GM21619 (cell line): ENCODE results near the gene CRY1.
"Not testable (repeated sequence)": the region's sequence is repeated elsewhere in the genome, so short reads cannot be mapped to it uniquely, and the experiment has no call there.

Experiments
- ATAC-seq: cut with Tn5 transposase; IDR thresholded peaks from one replicate; pipeline ENCODE4 v1.9.1; 2021; ENCODE audit not compliant: unreplicated experiment

Gene CRY1

DNA sequence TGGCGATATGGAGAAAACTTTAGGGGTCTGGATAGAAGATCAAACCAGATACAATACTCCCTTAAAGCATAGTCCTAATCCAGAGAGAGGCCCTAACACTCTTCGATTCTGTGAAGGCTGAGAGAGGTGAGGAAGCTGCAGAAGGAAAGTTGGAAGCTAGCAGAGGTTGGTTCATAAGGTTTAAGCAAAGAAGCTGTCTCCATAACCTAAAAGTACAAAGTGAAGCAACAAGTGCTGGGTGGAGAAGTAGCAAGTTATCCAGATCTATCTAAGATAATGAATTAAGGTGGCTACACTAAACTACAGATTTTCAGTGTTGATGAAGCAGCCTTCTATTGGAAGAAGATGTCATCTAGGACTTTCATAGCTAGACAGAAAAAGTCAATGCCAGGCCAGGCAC is 81.8 kb downstream of the CRY1 start:
- no peak for ATAC-seq

DNA sequence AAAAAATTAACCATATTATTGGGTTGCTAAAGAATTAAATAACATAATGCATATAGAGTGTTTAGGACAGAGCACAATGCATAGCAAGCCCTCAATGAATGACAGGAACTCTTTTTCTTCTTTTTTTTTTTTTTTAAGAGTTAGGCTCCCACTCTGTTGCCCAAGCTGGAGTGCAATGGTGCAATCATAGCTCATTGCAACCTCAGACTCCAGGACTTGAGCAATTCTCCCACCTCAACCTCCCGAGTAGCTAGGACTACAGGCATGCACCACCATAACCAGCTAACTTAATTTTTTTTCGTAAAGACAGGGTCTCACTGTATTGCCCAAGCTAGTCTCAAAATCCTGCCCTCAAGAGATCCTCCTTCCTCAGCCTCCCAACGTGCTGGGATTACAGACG is 85.9 kb downstream of the CRY1 start:
- ATAC-seq: no peak

DNA sequence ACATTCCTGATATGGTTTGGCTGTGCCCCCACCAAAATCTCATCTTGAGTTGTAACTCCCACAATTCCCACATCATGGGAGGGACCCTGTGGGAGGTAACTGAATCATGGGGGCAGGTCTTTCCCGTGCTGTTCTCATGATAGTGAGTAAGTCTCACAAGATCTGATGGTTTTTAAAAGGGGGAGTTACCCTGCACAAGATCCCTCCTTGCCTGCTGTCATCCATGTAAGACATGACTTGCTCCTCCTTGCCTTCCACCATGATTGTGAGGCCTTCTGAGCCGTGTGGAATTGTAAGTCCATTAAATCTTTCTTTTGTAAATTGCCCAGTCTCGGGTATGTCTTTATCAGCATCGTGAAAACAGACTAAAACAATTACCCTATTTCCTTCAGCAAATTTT is 90.7 kb downstream of the CRY1 start:
- not testable (repeated sequence) for ATAC-seq

DNA sequence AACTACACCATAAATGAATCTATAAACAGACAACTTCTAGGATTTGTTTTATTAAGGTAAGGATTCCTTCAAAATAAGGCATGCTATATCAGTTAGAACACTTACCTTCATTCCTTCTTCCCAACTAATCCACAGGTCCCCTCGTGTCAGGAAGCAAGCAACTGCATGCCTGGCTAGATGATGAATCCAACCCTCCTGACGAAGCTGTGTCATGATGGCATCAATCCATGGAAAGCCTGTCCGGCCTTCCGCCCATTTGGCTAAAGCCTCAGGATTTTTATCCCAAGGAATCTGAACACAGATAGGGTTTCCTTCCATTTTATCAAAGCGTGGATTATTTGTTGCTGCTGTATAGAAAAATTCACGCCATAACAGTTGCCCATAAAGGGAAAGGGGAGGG is 93.9 kb downstream of the CRY1 start:
- no peak for ATAC-seq

DNA sequence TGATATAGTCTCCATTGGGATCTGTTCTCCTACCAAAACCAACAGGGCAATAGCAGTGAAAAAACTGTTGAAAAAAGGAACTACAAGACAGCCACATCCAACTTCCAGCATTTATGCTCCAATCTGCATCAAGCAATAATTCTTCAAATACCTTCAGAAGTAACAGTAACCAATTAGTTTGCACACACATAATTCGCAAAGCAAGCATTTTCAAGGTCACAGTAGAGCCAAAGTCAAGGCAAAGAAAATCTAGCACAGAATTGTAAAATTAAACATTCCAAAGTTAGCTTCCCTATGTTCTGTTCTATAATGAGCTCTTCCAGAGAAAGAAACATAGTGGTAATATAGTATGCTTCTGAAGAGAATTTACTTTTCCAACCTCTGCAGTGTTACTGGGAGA is 95.4 kb downstream of the CRY1 start:
- ATAC-seq: no peak

DNA sequence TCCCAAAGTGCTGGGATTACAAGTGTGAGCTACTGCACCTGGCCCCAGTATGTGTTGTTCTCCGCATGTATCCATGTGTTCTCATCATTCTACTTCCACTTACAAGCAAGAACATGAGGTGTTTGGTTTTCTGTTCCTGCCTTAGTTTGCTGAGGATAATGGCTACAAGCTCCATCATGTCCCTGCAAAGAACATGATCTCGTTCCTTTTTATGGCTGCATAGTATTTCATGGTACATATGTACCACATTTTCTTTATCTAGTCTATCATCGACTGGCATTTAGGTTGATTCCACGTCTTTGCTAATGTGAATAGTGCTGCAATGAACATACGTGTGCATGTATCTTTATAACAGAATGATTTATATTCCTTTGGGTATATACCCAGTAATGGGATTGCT is 97.2 kb downstream of the CRY1 start:
- not testable (repeated sequence) for ATAC-seq

DNA sequence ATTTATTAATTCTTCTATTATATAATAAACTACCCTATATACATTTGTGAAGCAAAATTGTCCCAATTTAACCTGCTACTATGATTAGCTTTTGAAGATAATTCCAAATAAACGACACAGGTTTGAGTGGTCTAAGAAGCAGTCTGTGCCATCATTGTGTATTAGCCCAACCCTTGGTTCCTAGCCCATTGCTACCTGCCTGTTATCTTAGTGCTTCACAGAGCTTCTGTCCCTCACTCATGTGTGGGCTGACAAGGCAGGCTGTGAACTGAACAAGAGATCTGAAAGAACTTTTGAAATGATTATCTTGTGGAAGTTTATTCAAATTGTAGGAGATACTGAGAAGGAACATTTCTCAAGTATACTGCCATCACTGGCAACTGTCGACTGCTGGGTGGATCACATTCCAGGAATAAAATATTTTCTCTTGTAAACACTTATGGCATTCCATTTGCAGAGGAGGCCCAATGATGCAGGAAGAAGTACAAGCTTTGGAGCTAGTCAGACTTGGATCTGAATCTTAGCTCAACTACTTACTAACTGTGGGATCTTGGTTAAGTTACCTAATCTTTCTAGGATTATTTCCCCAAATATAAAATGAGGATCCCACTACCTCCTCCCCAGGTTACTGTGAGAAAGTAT is 98.6 kb downstream of the CRY1 start:
- no peak for ATAC-seq

DNA sequence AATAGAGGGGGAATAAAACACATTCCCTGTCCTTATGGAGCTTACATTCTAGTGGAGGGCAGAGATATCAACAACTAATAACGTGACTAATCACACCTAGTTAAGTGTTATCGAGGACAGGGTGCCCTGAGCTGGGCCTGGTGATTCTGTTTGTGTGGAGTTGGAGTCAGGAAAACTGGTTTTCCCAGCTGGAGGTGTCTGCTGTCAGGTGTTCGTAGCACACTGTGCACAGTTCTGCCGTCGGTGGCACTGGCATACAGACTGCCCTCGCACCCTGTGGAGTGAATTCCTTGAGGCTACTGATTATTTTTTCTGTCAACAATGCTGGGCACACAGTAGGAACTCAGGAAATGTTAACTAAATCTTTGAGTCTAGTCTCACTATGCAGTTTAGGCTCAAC is 105.5 kb downstream of the CRY1 start:
- no peak for ATAC-seq

DNA sequence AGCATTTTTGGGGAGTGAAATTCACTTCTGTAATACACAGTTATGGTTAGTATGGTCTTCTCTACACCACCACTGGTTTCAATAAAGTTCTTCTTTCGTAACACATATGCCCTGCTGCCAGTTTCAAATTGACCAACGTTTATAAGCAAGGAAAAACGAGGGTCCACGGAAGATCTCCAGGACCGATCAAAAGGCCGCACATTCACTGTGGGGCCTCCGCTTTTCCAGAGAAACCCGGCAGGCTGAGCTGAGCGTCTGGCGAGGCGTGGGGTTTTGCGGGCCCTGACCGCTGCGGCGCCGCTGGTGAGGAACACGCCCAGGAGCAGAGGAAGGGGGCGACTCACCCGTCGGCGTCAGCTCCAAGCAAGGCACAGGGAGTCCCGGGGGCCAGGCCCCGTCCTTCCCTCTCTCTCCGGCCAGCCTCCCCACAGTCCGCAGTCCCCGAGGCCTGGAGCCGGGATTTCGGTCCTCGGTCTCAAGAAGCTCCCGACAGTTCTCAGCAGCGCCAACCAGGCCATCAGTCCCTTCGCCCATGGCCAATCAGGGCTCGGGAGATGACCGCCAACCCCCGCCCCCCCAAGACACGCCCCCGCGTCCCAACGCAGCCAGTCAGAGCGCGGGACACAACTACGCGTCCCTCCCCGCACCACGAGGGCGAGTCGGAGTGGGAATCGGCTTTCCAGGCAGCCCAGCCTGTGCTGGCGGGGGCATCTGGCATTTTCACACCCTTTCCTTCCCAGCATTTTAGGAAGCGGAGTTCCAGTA is 106.5 kb downstream of the CRY1 start, which contains the start of gene MTERF2:
Gene MTERF2 (minus strand): TSS at position 522 of the 765 bp plus-strand sequence. CDS start 8,432 bp downstream, outside the sequence.
- ATAC-seq: peak; percentile 91

DNA sequence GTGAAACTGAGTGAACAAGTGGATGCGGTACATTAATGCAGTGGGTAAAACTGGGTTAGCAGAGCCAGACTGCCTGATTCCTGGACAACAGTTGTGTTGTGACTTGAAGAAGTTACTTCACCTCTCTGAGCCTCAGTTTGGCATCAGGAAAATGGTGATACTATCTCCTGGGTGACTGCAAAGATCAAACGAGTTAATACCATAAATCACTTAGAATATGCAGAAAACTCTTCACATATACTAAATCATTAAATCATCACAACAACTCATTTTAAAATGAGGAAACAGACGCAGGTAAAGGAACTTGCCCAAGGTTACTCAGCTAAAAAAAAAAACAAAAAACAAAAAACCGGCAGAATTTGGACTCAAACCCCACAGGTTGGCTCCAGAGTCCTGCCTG is 107.2 kb downstream of the CRY1 start:
- no peak for ATAC-seq

DNA sequence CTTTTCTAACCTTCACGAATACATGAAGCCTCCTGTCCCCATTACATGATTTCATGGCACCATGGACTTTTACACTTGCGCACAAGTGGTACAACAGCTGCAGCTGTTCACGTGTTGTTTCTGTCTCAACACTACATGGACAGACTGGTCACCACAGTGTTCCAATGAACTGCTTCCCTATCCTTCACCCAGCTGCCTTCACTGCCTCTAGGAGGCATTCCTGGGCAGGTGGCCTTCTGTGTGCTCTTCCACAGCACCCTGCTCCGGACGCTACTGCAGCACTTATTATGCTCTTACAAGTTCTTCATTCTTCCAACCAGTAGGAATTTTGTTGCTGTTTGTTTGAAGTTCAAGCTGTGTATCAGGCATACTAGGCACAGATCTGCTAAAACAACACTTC is 107.9 kb downstream of the CRY1 start:
- ATAC-seq: no peak

DNA sequence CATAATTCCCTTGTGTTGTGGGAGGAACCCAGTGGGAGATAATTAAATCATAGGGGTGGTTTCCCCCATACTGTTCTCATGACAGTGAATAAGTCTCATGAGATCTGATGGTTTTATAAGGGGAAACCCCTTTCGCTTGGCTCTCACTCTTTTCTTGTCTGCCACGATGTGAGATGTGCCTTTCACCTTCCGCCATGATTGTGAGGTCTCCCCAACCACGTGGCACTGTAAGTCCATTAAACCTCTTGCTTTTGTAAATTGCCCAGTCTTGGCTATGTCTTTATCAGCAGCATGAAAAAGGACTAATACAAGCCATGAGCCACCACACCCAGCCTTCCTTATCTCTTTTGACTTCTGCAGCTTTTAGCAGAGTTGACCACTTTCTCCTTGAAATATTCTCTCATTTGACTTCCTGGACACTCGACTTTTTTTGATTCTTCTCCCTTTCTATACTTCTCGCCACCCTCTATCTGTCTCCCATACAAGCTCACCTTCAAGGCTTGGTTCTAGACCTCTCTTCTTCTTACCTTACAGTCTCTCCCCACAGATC is 108.7 kb downstream of the CRY1 start:
- ATAC-seq: no peak

DNA sequence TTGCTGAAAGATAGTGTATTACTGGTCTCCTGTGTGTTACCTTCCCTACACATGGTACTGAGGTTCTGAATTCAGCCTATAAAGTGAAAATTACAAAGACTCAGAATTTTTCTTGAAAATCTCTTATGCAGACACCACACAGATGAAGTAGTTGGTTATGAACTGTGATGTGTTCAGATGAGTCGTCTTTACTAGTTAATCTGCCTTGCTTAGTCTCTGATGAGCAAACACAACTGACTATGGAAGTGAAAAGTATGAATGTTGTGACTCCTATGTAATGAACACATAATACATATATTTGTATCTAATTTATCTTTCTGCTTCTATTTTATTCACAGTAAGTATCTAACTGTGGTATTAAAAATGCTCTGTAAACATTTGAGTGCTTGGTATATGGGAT is 111.1 kb downstream of the CRY1 start:
- ATAC-seq: no peak

DNA sequence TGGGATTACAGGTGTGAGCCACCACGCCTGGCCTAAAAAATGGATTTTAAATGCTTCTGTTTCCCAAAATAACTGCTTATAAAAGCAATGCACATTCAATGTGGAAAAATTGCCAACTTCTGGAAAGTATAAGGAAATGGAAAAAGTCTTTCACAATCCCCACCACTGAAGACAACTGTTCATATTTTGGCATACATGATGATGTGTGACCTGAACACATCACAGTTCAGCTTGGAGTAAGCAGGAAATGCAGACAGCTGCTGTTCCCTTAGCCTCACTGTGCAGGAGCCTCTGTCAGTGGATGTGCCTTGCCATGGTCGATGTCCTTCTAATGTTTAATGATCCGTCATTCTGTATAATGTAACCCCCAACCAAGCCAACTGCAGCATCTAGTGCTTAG is 111.6 kb downstream of the CRY1 start:
- ATAC-seq: no peak

DNA sequence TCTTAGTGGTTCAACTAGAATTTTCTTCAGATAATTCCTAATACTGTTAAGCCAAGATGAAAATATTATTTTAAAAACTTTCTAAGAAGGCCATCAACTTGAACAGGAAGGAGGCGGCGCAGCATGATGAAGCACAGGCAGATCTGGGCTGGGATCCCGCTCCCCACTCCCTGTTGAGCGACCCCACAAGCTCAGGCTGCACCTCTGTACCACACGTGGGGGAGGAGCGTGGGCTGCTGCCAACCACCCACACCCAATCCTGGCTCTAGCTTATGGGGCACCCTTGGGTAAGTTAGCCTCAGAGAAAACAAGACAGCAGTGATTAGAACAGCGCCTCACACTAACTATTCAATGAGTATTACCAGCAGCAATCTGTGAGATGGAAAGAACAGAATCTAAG is 112.4 kb downstream of the CRY1 start:
- no peak for ATAC-seq

DNA sequence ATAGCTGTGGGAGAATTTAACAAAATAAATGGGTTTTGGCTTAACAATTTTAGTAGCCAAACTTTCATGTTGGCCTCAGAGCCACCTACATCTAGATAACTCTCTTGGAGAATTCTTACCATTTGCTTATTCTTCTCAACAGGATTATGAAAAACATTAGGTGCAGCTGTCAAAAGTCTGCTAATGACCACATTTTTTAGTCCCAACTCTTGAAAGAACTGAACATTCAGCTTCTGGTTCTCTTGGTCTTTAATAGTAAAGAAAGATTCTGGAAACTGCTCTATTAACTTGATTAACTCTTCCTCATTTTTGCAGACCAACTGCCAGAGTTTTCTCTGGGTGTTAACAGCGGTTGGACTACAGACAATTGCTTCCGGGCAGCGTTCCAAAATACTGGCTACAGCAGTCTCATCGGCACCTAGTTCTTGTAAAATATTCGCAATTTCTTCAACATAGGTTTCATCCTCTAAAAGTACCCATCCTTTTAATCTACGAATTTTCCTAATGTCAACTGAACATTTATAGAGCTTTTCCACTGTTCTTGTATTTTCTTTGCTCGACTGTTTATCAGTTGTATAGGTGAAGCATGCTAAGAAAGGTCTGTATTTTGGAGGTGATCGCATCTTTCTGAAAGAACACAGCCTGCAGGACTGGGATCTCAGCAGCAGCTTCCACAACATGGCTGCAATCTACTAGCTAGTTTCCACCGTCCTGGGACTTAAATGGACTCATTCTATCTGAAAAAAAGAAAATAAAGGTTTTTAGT is 115.1 kb downstream of the CRY1 start:
- ATAC-seq: no peak

DNA sequence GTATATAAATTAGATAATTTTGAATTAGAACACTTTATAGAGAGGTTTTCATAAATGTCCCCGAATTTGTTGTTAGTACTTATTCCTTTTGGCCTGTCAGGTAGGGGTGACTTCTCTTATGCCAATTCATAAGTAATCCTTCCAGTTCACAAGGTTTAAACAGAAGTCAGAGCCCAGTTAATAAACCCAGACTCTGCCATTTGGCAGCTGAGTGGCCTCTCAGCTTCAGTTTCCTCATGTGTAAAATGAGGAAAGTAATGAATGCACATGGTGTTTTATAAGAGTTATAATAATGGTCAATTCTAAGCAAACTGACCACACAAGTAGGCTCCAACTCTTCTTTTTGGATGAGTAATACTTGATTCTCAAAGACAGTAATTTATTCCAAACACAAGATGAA is 116.7 kb downstream of the CRY1 start:
- no peak for ATAC-seq

DNA sequence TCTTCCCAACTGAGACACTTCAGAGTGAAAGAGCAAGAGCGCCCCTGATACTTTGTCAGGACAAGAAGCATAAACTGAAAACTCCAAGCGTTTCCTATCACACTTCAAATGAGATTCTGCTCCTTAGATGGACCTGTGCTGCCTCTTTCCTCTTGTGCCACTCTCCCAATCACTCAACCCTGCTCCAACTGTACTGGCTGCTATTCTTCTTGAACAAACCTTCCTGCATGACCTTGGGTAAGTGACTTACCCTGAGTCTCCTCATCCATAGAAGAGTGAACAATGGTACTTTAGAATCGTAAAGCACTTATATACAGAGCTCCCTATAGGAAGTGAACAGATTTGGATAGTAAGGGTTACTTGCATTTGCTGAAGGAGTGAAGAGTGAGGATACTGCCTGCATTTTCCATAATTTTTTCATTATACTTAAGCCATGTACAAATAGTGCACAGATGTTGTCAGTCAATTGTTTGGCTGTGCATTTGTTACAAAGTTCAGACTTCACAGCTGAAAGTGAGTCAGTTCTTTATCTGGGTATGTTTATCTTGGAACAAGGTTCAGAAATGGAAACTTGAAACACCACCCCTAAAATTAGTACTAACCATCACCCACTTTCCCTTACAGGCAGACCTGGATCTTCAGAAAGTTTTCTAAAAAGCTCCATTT is 117.2 kb downstream of the CRY1 start:
- no peak for ATAC-seq

DNA sequence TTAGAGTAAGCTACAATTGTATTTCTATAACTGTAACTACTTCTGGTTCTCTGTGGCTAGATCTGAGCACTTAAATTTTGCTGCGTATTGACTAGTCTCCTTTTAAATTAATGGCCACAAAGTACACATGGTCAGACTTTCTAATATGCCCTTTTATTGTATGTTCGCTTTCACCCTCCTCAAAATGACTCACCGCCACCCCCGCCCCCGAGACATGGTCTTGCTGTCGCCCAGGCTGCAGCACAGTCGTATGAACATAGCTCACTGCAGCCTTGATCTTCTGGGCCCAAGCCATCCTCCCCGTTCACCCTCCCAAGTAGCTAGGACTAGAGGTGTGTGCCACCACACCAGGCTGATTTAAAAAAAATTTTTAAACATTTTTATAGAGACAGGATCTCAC is 118.3 kb downstream of the CRY1 start:
- no peak for ATAC-seq

DNA sequence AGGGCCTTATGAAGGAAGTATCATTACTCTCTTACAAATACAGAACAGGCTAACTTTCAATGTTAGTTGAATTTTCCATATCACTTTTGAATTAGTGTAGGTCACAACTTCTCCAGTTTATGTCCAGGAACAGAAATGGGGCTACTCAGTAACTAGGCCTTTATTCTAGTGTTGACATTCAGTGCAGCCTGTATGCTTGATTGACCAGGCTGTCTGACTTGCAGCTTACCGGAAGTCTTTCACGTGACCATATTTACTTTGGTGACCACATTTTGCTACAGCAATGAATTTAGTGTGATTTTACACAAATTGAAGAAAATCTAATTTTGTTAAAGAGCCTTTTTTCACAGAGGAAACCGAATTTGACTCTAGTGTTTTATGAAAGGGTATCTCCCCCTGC is 118.8 kb downstream of the CRY1 start:
- ATAC-seq: peak; percentile 93

DNA sequence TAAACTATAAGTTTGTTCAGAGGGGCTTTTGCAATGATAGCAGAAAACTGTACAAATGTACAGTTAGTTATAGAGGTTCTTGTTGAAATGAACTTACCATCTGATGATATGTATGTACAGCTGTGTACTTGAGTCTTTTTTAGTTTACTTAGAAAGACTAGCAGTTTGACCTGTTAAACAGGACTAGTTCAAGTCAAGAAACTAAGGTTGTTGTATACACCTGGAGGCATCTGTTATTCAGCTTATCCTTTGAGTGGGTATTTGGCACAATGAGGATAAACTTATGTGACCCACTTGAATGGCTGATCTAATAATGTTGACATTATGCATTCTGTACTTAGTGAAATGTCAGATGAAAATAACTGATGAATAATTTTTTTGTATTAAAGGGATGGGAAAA is 119.8 kb downstream of the CRY1 start:
- no peak for ATAC-seq
